Measurements from ENCODE around the gene IFITM2. TPM values are rescaled to one million over a fixed set of nuclear protein-coding genes. Genes with fewer than 3 reads are reported as not detected.
"Not testable (repeated sequence)": the region's sequence is repeated elsewhere in the genome, so short reads cannot be mapped to it uniquely, and the experiment has no call there.

Gene IFITM2
- 5.4 TPM for polyA plus RNA-seq (2012; ENCODE audit: insufficient read depth, insufficient read length, low read depth)

- not testable (repeated sequence) for DNase-seq; H3K4me3 ChIP-seq (ENCODE audit: low read depth, low read length); H3K4me1 ChIP-seq
Measured at GRCh38 chr11:307766-308708, at the start of gene IFITM2. Gene IFITM2, plus strand, starts transcription at chr11:307816. Its CDS starts 377 bp downstream, at chr11:308193.

DNA sequence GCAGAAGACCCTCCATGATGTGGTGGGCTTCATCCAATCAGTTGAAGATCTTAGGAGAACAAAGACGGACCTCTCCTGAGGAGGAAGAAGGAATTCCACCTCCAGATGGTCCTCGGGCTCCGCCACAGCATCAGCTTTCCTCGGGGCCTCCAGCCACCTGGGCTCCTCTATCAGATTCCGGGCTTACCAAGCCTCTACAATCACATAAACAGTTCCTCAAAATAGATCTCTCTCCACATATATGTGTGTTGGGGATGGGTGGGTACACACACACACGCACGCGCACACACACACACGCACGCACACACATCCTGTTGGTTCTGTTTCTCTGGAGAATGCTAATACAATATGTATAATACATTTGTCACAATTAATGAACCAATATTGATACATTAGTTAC is 48.2 kb upstream of the IFITM2 start:
- Histone ChIP-seq H3K9me3 (no peaks in the 10 kb centered on the region), H3K4me1 (no peaks in the 10 kb centered on the region), H3K27me3 (no peaks in the 10 kb centered on the region), H3K4me3 (ENCODE audit: low read depth, low read length) (no peak overlapping the region), H3K36me3 (no peaks in the 10 kb centered on the region)
- TF ChIP-seq, protein P1, sequence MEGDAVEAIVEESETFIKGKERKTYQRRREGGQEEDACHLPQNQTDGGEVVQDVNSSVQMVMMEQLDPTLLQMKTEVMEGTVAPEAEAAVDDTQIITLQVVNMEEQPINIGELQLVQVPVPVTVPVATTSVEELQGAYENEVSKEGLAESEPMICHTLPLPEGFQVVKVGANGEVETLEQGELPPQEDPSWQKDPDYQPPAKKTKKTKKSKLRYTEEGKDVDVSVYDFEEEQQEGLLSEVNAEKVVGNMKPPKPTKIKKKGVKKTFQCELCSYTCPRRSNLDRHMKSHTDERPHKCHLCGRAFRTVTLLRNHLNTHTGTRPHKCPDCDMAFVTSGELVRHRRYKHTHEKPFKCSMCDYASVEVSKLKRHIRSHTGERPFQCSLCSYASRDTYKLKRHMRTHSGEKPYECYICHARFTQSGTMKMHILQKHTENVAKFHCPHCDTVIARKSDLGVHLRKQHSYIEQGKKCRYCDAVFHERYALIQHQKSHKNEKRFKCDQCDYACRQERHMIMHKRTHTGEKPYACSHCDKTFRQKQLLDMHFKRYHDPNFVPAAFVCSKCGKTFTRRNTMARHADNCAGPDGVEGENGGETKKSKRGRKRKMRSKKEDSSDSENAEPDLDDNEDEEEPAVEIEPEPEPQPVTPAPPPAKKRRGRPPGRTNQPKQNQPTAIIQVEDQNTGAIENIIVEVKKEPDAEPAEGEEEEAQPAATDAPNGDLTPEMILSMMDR (IDR thresholded peaks at IDR 0.05; ENCODE audit: low read depth, low read length): no peak
- no peak for DNase-seq

More at GRCh38 chr11:307766-308708, at the start of gene IFITM2:
- not testable (repeated sequence) for H3K36me3 ChIP-seq, H3K9me3 ChIP-seq, H3K27me3 ChIP-seq

DNA sequence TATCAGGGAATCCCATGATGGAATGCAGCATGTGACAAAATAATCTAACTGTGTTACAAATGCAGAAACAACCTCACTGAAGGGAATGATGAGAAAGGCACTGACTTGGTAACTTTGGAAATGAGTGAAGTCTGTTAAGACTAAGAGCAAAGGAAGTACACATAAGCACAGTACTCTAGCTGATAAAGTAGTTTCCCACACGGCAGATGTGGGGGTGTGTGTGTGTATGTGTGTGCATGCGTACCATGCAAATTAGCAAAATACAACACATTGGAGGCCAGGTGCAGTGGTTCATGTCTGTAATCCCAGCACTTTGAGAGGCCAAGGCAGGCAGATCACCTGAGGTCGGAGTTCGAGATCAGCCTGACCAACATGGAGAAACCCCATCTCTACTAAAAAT is 46.0 kb upstream of the IFITM2 start:
- DNase-seq: no peak
- Histone ChIP-seq H3K4me3 (ENCODE audit: low read depth, low read length) (no peak overlapping the region), H3K27me3 (no peaks in the 10 kb centered on the region), H3K36me3 (no peaks in the 10 kb centered on the region), H3K4me1 (no peaks in the 10 kb centered on the region), H3K9me3 (no peaks in the 10 kb centered on the region)
- TF ChIP-seq, protein P1 (IDR thresholded peaks at IDR 0.05; ENCODE audit: low read depth, low read length): no peak

DNA sequence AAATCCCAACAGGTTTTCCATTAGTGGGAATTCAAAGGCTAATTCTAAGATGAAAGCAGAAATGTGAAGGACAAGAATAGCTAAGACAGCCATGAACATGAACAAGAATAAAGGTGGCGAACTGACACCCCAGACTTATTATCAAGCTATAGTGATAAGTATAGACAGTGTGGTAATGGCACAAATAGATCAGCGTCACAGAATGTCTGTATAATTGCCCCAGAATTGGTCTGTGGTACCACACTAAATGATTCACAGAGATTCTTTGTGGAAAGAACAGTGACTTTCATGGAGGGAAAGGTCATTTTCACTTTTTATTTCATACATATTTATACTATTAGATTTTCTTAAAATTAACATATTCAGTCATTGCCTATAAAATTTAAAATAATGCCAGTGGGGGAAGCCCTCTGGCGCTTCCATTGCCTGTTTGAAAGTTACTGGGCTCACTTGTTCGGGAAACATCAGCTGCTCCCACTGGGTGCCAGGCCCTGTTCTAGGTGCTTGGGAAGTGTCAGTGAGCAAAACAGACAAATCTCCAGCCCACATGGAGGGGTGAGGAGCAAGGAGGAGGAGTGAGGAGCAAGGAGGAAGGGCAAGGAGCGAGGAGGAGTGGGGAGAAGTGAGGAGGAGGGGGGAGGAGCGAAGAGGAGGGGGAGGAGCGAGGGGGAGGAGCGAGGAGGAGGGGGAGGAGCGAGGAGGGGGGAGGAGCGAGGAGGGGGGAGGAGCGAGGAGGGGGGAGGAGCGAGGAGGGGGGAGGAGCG is 40.8 kb upstream of the IFITM2 start:
- H3K4me3 ChIP-seq (ENCODE audit: low read depth, low read length): no peak overlapping the region
- TF ChIP-seq, protein P1 (IDR thresholded peaks at IDR 0.05; ENCODE audit: low read depth, low read length): no peak
- no peaks in the 10 kb centered on the region for H3K27me3 ChIP-seq
- no peaks in the 10 kb centered on the region for H3K4me1 ChIP-seq
- H3K9me3 ChIP-seq: no peaks in the 10 kb centered on the region
- DNase-seq: no peak
- no peaks in the 10 kb centered on the region for H3K36me3 ChIP-seq

GRCh38 chr11:267491-267994 is 40.1 kb upstream of the IFITM2 start:
- TF ChIP-seq, protein P1 (IDR thresholded peaks at IDR 0.05; ENCODE audit: low read depth, low read length): no peak
- H3K4me1 ChIP-seq: no peaks in the 10 kb centered on the region
- no peaks in the 10 kb centered on the region for H3K27me3 ChIP-seq
- no peaks in the 10 kb centered on the region for H3K9me3 ChIP-seq
- H3K36me3 ChIP-seq: no peaks in the 10 kb centered on the region
- H3K4me3 ChIP-seq (ENCODE audit: low read depth, low read length): no peak overlapping the region
- no peak for DNase-seq

- H3K4me3 ChIP-seq (ENCODE audit: low read depth, low read length); H3K27me3 ChIP-seq; H3K4me1 ChIP-seq; H3K36me3 ChIP-seq; DNase-seq; H3K9me3 ChIP-seq: not testable (repeated sequence)
Measured at GRCh38 chr11:268716-269145, 38.9 kb upstream of the IFITM2 start.

Measured in BE2C (cell line).